HTR-8/SVneo (cell line): ENCODE data around the gene VAMP2.
"Not testable (repeated sequence)": the region's sequence is repeated elsewhere in the genome, so short reads cannot be mapped to it uniquely, and the experiment has no call there.

ENCODE experiments used
- DNase-seq: peaks from one replicate; pipeline ENCODE4 v3.0.0; 2011; ENCODE audit warnings: low spot score, mixed read lengths; ENCODE audit not compliant: insufficient read length
- FAIRE-seq: peaks from 2 replicates; lab custom pipeline; 2011; peaks lifted over from hg19 to GRCh38; lab: Jason Lieb, UNC

The VAMP2 gene

DNA sequence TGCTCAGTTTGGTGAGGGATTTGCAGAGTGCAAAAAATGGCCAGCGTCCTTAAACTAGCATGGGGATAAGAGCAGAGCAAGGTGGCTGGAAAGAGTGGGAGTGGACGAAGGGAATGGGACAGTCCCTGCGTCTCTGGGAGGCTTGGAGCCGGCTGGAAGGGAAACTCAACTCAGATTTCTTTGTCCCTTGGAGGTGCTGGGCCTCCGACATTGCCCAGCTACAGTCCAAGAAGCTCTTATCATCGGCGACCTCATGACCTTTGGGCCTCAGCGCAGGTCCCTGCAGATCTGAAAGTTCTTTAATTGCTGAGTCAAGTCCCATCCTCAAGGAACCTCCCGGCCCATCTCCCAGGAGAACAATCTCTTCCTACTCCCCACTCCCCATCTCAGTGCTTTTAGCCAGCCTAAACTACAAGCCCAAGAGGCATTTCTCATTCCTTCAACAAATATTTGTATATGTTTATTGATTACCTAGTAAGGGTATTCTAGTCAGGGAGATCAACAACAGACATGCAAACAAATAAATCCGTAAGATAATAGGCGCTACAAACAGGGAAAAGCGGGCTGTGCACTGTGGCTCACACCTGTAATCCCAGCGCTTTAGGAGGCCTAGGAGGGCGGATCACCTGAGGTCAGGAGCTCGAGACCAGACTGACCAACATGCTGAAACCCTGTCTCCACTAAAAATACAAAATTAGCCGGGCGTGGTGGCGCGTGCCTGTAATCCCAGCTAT, 14.4 kb upstream of the VAMP2 start:
- FAIRE-seq = no peak
- DNase-seq = no peak

DNA sequence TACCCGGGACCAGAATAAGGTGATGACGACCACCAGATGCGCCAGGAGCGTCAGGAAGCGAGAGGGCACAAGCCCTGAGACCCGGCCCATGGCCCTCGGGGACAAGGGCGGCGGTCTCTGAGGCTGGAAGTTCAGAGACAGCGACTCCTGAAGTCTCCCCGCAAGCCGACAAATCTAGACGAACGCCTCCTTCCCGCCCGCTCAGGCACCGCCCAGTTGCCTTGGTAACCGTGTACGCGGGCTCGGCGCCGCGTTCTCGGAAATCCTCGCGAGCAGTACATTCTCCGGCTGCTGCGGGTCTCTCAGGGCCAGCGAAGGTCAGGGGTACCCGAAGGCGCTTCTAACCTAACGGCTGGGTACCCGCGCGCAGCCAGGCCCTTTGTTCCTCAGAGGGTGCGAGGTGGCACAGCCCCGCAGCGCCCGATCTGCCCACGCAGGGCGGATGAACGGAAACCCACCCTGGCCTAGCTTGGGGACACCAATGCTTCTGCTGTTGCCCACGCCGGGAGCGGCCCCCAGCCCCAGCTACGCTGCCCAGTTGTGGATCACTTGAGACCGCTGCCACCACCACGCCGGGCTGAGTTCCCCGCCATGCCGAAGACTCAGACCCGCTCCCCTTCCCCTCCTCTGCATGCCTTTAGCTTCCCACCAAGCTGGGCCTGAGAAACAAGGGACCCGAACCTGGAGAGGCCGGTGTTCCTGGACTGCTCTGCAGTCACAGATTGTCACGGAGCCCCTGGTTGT, 13.6 kb upstream of the VAMP2 start, which contains the start of gene TMEM107:
TMEM107 (minus strand) TSS at position 184 of the 744 bp plus-strand sequence; CDS start at position 90, 94 bp downstream.
- FAIRE-seq (no peak), DNase-seq (no peak)

DNA sequence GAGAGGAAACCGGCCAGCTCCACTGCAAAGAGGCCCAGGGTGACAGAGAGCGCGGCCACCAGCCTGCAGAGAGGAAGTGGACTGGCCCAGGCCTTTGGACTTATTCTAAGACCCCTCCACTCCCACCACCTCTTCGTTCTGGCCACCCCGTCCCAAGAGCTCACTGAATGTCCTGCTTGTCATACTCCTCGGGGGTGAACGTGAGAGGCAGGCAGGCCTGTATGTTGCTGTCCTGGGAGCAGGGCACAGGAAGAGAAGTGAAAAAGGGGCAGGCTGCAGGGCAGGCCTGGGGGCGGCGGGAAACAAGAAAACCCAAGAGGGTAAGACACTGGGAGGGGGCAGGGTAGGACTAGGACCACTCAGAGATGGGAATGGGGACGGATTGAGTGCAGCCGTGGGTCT, 13.0 kb upstream of the VAMP2 start:
- no peak for FAIRE-seq
- DNase-seq = no peak

DNA sequence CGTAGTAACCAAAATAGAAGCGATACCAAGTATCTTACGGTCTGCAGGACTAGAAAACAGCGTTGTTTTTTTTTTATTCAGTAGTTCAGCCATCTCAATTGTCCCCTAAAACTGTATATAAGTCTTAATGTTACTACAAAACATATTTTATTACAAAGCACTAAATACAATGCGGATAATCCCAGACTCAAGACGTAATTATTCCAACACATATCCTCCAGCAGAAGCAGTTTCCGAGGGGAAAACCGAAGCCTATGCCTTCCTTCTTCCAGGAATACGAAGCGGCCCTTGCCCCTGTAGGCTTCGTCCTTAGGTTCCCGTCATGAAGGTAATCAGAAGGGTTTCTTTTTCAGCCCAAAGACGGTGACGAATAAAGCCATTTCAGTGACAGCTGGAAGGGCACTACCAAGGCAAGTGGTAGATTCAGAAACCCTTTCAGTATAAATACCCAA, 11.1 kb upstream of the VAMP2 start:
- DNase-seq = no peak
- no peak for FAIRE-seq

DNA sequence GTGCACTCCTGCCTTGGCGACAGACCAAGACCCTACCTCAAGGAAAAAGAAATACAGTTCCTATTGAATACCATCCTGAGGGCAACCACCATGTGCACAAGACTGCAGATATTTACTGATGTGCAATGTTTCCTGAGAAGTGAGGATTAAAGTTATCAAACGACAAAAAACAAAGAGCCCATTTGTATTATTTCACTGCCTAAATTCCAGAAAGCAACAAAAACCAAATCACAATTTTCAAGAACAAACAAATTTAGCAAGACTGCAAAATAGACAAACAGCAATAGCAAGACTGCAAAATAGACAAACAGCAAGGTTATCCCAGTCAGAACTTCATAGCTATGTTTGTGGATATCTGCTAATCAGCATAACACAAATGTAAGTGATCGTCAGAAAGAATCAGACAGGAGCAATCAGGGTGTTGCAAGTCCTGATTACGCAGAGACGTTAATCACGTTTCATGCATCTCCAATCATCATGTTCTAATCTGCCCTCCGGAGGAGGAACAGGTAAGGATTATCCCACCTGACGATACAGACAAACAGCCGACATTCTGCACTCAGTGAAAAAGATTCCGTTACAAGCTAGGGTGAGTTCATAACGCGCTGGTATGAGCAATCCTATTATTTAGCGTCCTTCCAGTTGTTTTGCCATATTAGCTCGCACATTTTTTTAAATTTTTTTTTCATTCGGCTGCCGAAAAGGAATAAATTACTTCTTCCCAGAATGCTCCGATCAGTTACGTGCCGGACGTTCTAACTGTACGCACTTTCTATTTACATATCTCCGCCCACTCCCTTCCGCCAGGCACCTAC, 10.5 kb upstream of the VAMP2 start:
- peak; percentile 84 for FAIRE-seq

DNA sequence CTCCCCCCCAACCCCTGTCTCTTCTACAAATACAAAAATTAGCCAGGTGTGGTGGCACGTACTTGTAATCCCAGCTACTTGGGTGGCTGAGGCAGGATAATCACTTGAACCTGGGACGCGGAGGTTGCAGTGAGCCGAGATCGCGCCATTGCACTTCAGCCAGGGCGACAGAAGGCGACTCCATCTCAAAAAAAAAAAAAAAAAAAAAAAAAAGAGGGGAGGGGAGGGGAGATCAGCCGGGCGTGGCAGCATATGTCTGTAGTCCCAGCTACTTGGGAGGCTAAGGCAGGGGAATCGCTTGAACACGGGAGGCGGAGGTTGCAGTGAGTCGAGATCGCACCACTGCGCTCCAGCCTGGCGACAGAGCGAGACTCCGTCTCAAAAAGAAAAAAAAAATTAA, 7.4 kb upstream of the VAMP2 start:
- FAIRE-seq, DNase-seq: not testable (repeated sequence)

More for the DNA sequence above, 10.5 kb upstream of the VAMP2 start:
- DNase-seq = peak; percentile 84

DNA sequence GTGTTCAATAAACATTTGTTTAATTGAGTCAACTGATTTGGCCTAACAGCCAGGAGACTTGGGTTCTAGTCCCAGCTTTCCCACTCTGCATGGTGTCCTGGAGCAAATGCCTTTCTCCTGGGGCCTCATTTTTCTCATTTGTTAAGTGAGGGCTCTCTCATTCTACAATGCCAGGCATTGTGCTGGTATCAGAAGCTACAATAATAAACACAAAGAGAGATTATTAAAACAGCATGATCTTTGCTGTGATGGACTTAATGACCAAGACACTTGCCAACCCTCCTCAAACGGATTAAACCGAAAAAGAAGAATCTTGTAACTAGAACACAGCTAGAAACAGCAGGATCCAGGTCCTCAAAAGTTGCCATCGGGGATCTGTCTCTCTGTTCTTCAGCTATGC, 4.8 kb upstream of the VAMP2 start:
- DNase-seq (no peak), FAIRE-seq (no peak)

DNA sequence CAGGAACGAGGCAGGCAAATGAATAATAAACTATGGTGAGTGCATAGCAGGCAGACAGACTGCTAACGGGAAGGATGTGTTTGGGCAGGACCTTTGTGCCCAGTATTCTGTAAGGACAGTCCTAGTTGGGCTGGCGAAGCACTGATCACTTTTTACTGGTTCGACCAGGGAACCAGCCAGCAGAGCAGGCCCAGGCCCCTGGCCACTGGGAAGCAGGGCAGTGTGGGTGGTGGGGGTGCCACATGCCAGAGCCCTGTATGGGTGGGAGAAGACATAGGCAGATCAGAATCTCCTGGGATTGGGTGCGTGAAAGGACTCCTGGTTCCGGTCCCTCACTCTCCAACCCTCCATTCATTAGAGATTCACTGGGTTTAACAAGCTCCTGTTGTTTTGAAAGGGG, 4.0 kb upstream of the VAMP2 start:
- no peak for FAIRE-seq

DNA sequence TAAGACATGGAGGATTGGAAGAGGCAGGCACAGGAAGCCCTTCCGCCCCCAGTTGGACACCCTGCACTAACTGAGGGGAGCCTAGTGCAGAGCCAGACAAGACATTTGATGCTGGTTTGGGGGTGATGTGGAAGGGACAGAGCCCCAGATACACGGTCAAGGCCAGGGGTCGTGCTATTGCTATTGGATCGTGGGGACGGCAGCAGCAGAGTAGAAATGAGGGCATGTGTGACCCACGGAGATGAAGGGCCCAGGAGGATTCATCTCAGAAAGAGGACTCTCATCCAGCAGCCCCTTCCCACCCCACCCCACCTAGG, 2.0 kb upstream of the VAMP2 start:
- FAIRE-seq (peak; percentile 54), DNase-seq (no peak)

More for the DNA sequence above, 4.0 kb upstream of the VAMP2 start:
- DNase-seq = no peak

DNA sequence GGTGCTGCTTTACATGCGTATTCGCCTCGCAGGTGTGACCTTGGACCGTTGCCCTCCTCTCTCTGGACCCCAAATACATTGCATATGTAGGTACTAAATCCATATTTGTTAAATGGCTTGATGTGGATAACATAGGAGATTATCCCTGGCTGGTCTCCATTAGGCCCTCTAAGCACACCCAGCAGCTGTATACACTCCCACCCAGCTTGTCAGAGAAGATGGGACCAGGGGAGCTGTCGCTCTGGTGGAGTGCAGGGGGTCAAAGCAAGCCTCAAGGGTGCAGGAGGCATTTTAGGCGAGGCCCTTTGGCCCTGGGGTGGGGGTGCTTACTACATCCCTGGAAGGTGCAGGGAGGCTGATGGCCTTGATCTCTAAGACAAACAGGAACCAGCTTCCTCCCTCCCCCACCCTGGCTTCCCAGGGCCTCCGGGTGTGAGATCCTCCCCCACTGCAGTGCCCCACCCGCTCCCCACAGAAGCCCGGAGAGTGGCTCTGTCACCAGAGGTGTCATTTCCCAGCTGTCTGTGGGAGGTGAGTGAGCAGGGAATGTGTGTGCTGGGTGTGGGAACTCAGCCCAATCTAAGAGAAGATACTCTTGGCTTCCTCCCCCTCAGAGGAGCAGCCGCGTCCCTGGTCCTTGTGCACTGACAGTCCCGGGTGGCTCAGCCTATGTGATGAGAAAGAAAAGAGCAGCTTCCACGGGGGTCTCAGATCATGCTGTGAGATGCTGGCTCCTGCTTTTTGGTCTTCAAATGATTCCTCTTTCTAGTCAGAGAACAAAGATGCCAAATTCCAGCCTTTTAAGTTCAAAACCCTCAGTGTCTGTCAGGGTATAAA, 1.4 kb upstream of the VAMP2 start:
- DNase-seq = peak; percentile 59
- peak; percentile 48 for FAIRE-seq

DNA sequence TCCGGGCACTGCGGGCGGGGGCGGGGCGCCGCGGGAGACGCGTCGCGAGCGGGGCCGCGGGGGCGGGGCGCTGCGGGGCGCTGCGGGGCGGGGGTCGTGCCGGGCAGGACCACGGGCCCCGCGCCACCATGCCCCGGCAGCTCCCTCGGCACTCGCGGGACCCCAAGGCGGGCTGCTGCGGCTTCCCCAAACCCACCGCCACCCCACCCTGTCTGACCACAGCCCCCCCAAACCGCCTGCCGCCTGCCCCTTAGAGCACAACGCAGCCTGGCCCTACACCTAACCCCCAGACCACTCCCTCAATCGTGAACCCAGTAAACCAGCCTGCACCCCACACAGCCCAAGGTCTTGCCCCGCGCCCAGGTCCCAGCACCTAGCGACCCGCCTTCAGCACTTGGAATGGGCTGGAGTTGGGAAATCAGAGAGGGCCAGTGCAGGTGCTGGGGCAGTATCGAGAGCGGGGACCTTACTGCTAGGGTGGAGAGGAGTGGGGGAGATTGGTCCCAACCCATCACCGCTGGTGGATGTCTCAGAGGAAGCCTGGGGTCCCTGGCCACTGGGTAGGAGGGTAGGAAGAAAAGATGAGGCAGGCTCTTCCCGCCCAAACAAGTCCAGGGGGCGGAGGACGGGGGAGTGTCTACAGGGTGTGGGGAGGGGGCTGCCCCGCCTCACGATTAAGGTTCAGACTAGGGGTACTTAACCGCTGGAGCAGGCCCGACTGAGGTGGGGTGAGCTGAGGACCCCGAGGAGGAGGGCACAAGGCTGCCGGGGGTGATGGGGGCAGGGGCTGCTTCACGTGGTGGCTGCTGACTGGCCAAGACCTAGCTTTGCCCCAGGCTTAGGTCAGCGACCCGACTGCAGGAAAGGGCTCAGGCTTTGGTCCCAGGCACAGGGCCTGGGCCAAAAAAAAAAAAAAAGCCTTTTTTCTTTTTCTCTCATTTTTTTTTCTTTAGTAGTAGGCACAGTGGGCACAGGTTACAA, 539 bp upstream of the VAMP2 start:
- FAIRE-seq = peak; percentile 4
- DNase-seq = no peak

DNA sequence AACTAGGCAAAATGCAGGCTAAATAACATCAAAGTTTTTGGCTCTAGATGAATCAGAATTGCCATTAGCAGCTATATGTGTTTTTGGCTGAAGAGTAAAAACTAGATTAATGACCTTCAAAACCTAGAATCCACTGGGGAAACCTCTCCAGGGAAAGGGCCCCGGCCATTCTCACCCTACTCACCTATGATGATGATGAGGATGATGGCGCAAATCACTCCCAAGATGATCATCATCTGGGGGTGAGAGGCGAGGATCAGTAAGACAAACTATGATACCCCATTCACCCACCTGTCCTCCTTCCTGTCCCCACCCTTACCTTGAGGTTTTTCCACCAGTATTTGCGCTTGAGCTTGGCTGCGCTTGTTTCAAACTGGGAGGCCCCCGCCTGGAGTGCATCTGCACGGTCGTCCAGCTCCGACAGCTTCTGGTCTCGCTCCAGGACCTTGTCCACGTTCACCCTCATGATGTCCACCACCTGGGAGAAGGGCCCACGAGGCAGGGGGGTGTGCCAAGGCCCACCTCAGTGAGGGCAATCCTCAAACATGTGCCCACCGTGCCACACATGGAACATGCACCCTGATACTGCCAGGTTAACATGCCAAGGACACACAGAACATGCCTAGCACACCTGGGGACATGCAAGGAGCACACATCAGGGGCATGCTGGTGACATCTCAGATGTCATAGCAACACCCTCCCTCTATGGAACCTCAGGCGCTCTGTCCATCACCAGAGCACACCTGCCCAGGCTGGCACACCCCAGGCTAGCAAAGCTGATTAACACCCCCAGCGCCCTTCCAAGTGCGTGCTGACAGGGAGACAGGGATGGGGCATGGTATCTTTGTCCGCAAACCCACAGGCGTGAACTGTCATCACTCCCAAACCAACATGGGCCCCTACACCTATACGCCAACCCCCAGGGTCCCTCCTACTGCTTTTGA, 1.2 kb downstream of the VAMP2 start:
- FAIRE-seq = peak; percentile 49

DNA sequence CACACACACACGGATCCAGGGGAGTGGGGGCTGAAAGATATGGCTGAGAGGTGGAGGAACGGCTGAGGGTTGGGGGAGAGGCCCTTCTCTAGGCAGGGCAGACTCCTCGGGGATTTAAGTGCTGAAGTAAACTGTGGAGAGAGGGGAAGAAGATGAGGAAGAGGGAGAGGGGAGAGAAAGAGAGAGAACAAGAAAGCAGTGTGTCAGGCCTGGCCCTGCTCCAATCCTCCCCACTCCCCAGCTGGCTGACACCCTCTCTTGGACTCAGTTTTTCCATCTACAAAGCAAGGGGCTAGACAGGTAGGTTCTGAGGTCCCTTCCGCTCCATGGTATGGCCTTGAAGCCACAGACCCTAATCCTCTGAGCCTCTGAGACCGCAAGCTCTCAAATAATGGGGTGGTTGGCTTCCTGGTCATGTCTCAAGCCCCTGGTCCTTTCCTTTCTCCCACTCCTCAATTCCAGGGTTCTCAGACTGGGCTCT, 2.0 kb downstream of the VAMP2 start:
- FAIRE-seq (no peak), DNase-seq (no peak)

More for the DNA sequence above, 1.2 kb downstream of the VAMP2 start:
- no peak for DNase-seq

DNA sequence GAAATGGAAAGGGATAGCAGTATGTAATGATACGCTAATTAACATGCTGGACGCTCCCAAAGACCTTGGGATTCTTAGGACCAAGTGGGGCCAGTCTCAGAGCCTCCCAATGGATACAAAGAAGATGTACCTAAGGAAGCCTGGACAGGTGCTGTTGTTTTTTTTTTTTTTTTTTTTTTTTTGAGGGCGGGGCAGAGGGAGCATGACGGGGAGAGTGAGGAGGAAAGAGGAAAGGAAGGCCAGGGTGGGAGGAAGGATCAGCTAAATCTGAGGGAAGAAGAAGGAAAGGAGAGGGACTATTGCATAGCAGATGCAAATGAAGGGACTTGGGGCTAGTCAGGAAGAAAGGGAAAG, 2.5 kb downstream of the VAMP2 start:
- DNase-seq = no peak

DNA sequence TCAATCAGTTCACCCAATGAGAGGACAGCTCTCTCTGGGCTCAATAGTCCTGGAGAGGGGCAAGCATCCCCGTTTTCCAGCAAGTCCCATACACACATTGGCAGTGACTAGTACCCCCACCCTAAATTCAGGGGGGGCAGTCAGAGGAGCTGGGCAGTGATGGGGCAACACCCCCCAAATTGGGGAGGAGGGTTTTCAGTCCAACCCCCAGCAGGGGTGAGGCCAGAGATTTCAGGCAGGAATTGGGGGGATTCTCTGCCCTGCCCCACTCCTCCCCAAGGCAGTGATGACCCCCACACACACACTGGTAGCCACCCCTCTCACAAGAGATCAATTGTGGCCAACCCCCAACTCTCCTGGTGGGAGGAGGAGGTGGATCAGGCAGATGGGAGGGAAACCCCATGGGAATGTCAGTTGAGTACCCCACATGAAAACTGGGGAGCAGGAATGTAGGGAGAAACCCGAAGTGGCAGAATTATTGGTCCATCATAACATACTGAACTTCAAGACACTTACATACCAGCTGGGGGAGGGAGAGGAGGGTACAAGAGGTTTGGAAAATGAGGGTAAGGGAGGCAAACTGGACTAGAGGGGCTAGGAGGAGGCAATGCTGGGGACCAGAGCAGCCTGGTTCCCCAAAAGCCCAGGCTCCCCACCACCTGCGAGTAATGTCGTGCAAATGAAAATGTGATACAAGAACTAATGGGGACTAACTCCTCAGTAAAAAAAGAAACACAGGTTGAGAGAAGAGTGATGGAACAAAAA, 3.1 kb downstream of the VAMP2 start:
- DNase-seq = no peak
- no peak for FAIRE-seq

More for the DNA sequence above, 2.5 kb downstream of the VAMP2 start:
- FAIRE-seq = no peak

DNA sequence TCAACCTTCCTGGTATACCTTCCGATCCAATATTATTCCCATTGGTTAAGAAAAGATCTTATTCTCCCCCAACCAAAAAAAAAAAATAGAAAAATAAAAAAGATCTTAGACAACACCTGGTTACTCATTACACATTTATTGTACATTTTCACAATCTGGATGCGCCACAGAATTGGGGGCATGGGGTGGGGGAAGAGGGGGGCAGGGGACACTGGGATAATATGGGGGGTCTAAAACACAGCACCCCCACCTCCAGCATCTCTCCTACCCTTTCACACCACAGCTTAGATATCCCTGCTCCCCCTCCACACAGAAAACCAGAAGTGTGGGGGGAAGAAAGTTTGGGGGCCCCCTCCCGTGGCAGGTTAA, 3.7 kb downstream of the VAMP2 start:
- DNase-seq (no peak), FAIRE-seq (no peak)
